GM18861 (cell line): ENCODE measurements around the gene SLC49A3.

Source experiments
- ATAC-seq: cut with Tn5 transposase; IDR thresholded peaks from one replicate; pipeline ENCODE4 v1.9.1; 2021; ENCODE audit not compliant: unreplicated experiment

Gene SLC49A3

DNA sequence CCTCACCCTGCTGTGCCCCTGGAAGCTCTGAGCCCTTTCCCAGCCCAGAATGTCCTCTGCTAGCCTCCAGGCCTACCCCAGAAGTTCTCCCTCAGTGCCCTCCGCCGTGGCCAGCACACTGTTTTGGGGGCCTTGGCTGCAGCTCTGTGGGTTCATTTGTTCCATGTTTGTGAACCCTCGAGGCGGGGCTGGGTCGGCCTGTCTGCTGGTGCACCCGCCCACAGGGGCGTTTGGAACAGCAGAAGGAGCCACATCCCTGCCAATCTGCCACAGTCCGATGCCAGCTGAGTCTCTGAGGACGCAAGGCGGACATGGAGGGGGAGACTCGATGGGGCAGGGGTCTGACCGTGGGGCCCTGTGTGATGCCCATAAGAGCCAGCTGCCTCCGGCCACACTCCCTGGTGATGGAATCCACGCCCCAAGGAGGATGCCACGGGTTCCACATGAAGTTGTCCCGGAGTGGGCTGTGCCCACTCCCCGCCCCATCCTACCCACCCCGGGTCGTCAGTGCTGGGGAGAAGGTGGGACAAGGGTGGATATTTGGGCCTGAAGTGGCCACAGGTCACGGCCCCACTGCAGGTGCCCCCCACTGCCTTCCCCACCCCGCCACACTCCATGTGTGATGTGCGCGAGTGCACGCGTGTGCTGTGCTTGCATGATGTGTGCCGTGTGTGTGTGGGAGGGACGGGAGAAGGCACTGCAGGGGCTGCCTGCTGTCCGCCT lies 22.0 kb downstream of the SLC49A3 start:
- ATAC-seq = no peak

GRCh38 chr4:666436-666810 lies 22.5 kb downstream of the SLC49A3 start:
- no peak for ATAC-seq

- ATAC-seq = no peak
Observed at GRCh38 chr4:665751-666435, 23.1 kb downstream of the SLC49A3 start.

GRCh38 chr4:665381-665750 lies 23.6 kb downstream of the SLC49A3 start:
- ATAC-seq = no peak

GRCh38 chr4:664713-665231 lies 24.2 kb downstream of the SLC49A3 start:
- no peak for ATAC-seq

DNA sequence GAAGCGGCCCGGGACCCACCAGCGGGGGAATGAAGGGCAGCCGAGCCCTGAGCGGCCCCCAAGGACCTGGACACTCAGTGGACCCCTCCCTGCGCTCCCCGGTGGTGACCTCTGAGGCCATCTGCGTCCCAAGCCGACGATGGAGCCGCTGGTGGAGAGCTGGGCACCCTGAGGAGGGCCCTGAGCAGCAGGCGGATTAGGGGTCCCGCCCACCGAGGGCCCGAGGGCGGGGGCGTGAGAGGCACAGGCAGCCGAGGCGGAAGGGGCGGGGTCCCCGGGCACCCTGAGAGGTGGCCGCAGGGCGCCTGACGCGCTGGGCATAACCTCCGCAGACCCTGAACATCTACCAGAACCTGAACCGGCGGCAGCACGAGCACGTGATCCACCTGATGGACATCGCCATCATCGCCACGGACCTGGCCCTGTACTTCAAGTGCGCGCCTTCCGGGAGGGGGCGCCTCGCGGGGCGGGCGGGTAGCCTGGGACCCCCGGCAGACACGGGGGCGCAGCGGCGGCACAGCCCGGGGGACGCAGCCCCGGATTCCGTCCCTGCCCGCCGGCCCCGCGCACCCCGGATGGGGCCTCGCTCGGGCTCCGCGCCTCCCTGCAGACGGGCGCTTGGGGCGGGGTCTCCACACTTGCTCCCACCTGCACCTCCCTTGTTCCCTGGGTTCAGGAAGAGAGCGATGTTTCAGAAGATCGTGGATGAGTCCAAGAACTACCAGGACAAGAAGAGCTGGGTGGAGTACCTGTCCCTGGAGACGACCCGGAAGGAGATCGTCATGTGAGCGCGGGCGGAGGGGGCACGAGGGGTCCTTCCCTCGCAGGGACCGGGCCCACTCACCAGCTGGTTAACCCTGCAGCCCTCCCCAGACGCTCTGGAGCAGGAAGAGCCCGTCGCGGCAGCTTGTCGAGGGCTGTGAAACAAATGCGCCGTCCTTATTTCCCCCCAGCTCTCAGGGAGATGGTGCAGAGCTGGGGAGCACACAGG lies 25.2 kb downstream of the SLC49A3 start:
- peak; percentile 46 for ATAC-seq

DNA sequence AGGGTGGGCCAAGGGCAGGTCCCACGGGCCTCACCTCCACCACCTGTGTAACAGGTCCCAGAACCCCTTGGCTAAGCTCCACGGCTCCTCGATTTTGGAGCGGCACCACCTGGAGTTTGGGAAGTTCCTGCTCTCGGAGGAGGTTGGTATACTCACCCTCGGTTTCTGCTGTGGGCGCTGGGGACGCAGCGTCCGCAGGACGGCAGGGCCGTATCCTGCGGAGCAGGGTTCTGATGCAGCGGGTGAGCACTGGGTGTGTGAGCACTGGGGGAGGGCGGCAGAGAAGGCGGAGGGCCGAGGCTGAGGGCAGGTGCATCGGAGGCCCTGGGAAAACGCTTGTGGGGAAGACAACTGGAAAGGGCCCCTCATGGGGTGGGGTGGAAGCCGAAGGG lies 25.9 kb downstream of the SLC49A3 start:
- no peak for ATAC-seq

GRCh38 chr4:661881-662761 lies 26.8 kb downstream of the SLC49A3 start:
- no peak for ATAC-seq

DNA sequence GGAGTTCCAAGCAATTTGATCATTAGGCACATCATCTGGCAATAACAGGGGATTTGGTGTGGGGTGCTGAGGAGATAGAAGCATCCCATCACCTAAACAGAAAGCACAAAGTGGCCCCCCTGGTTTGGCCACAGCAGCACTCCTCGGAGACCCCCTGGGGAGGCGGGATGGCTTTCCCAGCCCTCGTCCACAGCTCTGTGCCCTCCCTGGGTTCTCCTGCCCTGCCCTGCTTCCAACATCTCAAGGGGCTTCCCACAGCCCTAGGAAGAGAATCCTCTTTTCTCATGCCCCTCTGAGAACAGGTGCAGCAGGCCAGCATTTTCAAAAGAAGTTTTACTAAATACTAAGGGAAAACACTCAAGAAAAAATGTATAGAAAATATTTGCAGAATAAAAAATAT lies 27.7 kb downstream of the SLC49A3 start:
- no peak for ATAC-seq

DNA sequence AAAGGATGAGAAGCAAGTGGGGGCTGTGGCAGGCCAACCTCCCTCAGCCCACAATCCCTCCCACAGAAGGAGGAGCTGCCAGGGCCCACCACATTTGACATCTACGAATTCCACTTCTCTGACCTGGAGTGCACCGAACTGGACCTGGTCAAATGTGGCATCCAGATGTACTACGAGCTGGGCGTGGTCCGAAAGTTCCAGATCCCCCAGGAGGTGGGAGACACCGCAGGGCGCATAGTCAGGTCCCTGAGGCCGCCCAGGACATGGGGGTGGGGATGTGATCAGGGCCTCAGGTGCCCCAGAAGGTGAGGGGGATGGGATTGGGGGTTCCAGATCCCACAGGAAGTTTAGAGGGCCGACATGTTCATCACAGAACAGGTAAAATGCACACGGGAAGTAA lies 28.6 kb downstream of the SLC49A3 start:
- ATAC-seq = no peak

GRCh38 chr4:659851-660250 lies 29.1 kb downstream of the SLC49A3 start:
- no peak for ATAC-seq

DNA sequence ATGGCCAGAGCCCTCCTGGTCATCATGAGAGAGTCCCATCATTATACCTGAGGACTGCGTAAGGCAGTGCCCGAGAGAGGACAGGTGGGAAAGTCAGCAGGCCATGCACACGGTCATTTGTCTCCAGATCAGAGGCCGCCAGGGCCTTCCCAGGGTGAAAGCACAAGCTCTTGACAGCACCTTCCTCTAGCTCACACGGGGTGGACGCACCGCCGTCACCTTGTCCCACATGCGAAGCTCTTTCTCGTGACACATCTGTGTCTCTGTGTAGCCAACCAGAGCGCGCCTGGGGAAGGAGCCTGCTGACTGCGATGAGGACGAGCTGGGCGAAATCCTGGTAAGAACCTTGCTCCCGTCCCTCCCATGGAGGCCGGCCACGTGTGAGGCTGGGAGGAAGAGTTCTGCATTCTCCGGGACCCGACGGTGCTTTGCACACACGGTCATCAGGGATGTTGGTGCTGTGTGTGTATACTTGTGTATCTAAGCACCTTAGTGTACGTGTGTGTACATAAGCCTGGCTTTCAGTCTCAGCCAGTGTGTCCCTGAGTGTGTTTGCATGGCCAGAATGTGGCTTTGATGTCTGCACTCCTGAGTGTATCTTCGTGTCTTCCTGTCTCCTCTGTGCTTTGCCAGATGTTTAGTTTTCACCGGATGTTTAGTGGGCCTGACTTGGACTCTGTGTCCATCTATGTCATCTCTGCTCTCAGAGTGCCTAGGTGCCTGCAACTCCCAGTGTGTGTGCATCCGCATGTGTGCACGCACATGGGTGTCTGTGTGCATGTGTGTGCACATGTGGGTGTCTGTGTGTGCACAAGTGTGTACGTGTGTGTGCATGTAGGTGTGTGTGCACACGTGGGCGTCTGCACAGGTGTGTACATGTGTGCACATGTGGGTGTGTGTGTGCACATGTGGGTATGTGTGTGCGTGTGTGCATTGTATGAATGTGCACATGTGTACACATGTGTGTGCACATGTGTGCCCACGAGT lies 30.0 kb downstream of the SLC49A3 start:
- ATAC-seq = no peak

DNA sequence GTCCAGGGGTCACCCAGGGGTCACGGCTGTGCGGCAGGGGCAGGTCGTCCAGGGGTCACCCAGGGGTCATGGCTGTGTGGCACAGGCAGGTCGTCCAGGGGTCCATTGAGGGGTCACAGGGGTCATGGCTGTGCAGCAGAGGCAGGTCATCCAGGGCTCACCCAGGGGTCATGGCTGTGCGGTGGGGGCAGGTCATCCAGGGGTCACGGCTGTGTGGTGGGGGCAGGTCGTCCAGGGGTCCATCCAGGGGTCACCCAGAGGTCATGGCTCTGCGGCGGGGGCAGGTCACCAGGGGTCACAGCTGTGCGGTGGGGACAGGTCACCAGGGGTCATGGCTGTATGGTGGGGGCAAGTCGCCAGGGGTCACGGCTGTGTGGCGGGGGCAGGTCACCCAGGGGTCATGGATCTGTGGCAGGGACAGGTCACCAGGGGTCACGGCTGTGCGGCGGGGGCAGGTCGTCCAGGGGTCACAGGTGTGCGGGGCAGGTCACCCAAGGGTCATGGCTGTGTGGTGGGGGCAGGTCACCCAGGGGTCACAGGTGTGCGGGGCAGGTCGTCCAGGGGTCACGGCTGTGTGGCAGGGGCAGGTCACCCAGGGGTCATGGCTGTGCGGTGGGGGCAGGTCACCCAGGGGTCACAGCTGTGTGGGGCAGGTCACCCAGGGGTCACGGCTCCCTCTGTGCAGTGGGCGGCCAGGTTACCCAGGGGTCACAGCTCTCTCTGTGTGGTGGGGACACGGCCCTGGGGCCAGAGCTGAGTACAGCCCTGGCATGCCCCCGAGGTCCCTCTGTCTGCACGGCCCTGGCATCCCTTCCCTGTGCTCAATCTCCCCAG lies 30.9 kb downstream of the SLC49A3 start:
- no peak for ATAC-seq

- ATAC-seq = no peak
Observed at GRCh38 chr4:657338-657833, 31.6 kb downstream of the SLC49A3 start.

- ATAC-seq = no peak
Observed at GRCh38 chr4:656436-657337, 32.3 kb downstream of the SLC49A3 start.

GRCh38 chr4:655464-656151 lies 33.3 kb downstream of the SLC49A3 start:
- ATAC-seq = no peak
